T-helper 9 cell (primary cell): ENCODE data around the gene TANGO6.
"Not testable (repeated sequence)": the region's sequence is repeated elsewhere in the genome, so short reads cannot be mapped to it uniquely, and the experiment has no call there.

Source experiments
- DNase-seq: peaks from one replicate; pipeline ENCODE4 v3.0.0-alpha.2; 2020
- total RNA-seq, 2 donors: gene quantifications; one replicate each; lab custom pipeline; 2026; lab: John Stamatoyannopoulos, UW

The TANGO6 gene
- 44.9 to 52.5 reads per million in 2 donors for total RNA-seq

GRCh38 chr16:68843482-68844210 lies at the start of gene TANGO6:
Gene TANGO6 (plus strand): TSS chr16:68843531. CDS start chr16:68843618, 87 bp downstream.
- peak; percentile 84 for DNase-seq

- no peak for DNase-seq
Measured at GRCh38 chr16:68798398-68798797, 44.9 kb upstream of the TANGO6 start.

- DNase-seq = no peak
Measured at GRCh38 chr16:68800257-68800875, 43.0 kb upstream of the TANGO6 start.

- no peak for DNase-seq
Measured at GRCh38 chr16:68802190-68802589, 41.1 kb upstream of the TANGO6 start.

GRCh38 chr16:68806422-68806821 lies 36.9 kb upstream of the TANGO6 start:
- no peak for DNase-seq

- no peak for DNase-seq
Measured at GRCh38 chr16:68806981-68807380, 36.4 kb upstream of the TANGO6 start.

- DNase-seq = no peak
Measured at GRCh38 chr16:68814516-68814915, 28.8 kb upstream of the TANGO6 start.

- no peak for DNase-seq
Measured at GRCh38 chr16:68823401-68824135, 19.8 kb upstream of the TANGO6 start.

GRCh38 chr16:68825427-68825826 lies 17.9 kb upstream of the TANGO6 start:
- no peak for DNase-seq

GRCh38 chr16:68826652-68827051 lies 16.7 kb upstream of the TANGO6 start:
- DNase-seq = no peak

- no peak for DNase-seq
Measured at GRCh38 chr16:68833251-68833650, 10.1 kb upstream of the TANGO6 start.

GRCh38 chr16:68834550-68834949 lies 8.8 kb upstream of the TANGO6 start:
- DNase-seq = no peak

GRCh38 chr16:68835970-68836369 lies 7.4 kb upstream of the TANGO6 start:
- DNase-seq = no peak

GRCh38 chr16:68839831-68840230 lies 3.5 kb upstream of the TANGO6 start:
- DNase-seq = no peak

- not testable (repeated sequence) for DNase-seq
Measured at GRCh38 chr16:68842964-68843481, 308 bp upstream of the TANGO6 start.

GRCh38 chr16:68844211-68844564 lies 857 bp downstream of the TANGO6 start:
- no peak for DNase-seq

GRCh38 chr16:68848786-68849185 lies 5.5 kb downstream of the TANGO6 start:
- DNase-seq = no peak

- DNase-seq = no peak
Measured at GRCh38 chr16:68850481-68850880, 7.2 kb downstream of the TANGO6 start.

- DNase-seq = no peak
Measured at GRCh38 chr16:68851601-68852000, 8.3 kb downstream of the TANGO6 start.

- DNase-seq = no peak
Measured at GRCh38 chr16:68857479-68857878, 14.1 kb downstream of the TANGO6 start.

- DNase-seq = no peak
Measured at GRCh38 chr16:68859828-68860227, 16.5 kb downstream of the TANGO6 start.

GRCh38 chr16:68860978-68861892 lies 17.9 kb downstream of the TANGO6 start:
- DNase-seq = no peak
